Stimulated activated naive CD4-positive, alpha-beta T cell treated with Interleukin-2 at 50 U/mL for 16 hours (primary cell): ENCODE results near the gene RIMBP2.

ENCODE experiments used
- DNase-seq: peaks from one replicate; lab custom pipeline; 2025; lab: John Stamatoyannopoulos, UW

The RIMBP2 gene

DNA sequence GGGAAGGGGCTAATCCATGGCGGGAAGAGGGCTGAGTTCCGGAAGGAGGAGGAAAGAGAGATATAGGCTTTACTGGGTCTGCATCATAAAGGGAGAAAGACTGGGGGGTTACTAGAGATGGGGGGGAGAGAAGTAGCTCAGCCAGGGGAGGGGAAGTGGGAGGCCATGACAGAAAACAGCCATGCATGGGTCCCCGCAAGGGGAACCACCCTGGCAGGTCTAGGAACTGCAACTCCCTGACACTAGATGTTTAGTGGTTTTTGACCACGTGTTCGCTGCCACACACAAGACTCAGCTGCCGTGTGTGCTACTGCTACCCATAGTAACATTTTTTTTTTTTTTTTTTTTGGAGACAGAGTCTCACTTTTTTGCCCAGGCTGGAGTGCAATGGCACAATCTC is 145.0 kb downstream of the RIMBP2 start:
- no peak for DNase-seq

DNA sequence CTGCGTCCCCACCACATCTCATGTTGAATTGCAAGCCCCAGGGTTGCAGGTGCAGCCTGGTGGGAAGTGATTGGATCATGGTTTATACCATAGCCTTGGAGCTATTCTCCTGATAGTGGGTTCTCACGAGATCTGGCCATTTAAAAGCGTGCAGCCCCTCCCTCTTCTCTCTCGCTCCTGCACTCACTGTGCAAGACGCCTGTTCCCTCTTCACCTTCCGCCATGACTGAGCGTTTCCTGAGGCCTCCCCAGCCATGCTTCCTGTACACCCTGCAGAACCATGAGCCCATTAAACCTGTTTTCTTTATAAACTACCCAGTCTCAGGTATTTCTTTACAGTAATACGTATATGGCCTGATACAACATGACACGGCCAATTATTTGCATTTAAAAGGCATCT is 146.6 kb downstream of the RIMBP2 start:
- DNase-seq: no peak

DNA sequence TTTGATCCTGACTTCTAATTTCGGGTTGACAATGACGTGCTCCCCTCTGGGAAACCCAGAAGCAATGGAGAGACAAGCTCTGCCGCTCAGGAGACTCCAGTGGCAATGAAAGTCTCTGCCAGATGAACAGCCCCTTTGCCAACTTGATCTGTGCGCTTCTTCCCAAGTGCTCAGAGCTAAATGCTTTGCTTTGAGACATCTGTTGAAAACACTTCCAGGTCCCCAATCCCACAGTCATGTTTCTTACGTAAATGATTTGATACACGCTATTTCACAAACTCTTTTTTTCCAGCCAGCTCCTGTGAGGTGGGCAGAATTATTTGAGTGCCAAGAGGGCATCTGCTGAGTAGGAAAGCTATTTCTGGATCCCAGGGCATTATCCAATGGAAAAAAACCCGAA is 147.6 kb downstream of the RIMBP2 start:
- no peak for DNase-seq

DNA sequence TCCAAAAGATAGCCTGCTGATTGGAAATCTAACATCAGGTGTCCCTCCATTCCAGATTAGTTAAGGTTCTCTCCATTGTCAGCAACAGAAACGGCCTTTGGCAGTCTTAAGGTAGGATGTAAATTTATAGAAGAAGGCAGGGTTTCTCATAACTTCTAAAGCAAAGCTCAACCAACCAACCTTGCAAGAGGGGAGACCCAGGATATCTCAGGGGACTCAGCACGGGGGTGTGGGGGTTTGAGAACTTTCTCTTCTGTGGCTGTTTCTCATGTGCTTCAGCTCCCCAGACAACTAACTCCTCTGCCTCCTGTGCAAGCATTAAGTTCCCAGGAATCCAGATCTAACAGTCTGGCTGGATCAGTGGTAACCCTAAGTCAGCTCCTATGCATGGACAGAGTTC is 148.1 kb downstream of the RIMBP2 start:
- no peak for DNase-seq

- DNase-seq: no peak
These were observed 149.5 kb downstream of the RIMBP2 start for GRCh38 chr12:130566446-130567155.

DNA sequence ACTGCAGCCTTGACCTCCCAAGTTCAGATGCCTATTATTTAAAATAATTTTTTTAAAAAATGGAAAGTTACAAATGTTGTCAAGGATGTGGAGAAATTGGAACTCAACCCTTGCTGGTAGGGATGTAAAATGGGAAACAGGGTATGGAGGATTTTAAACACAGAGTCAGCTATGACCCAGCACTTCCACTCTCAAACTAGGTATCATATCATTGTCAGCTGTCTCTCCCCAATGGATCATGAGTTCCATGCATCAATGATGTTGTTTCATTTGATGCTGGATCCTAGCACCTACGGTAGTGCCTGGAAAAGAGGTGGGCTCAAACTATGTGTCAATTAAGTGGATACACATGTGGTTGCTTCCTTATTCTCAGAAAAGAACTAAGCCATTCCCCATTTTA is 150.9 kb downstream of the RIMBP2 start:
- no peak for DNase-seq

- no peak for DNase-seq
These were observed 152.8 kb downstream of the RIMBP2 start for GRCh38 chr12:130563323-130563722.

- DNase-seq: no peak
These were observed 153.4 kb downstream of the RIMBP2 start for GRCh38 chr12:130562716-130563115.

DNA sequence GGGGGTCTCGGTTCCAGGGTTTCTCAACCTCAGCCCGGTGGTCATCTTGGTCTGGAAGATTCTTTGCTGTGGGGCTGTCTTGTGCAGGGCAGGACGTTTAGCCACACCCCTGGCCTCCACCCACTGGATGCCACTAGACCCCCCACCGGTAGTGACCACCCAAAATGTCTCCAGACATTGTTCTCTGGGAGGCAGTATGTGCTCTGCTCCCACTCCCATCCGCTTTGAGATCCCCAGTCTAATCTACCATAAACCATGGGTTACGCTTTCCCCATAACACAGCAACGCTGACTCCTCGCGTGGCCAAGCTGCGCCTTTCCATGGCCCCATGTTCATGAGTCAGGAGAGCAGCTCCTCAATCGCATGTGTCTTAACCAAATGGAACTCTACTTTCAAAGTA is 155.8 kb downstream of the RIMBP2 start:
- DNase-seq: no peak

- no peak for DNase-seq
These were observed 156.3 kb downstream of the RIMBP2 start for GRCh38 chr12:130559806-130560205.

DNA sequence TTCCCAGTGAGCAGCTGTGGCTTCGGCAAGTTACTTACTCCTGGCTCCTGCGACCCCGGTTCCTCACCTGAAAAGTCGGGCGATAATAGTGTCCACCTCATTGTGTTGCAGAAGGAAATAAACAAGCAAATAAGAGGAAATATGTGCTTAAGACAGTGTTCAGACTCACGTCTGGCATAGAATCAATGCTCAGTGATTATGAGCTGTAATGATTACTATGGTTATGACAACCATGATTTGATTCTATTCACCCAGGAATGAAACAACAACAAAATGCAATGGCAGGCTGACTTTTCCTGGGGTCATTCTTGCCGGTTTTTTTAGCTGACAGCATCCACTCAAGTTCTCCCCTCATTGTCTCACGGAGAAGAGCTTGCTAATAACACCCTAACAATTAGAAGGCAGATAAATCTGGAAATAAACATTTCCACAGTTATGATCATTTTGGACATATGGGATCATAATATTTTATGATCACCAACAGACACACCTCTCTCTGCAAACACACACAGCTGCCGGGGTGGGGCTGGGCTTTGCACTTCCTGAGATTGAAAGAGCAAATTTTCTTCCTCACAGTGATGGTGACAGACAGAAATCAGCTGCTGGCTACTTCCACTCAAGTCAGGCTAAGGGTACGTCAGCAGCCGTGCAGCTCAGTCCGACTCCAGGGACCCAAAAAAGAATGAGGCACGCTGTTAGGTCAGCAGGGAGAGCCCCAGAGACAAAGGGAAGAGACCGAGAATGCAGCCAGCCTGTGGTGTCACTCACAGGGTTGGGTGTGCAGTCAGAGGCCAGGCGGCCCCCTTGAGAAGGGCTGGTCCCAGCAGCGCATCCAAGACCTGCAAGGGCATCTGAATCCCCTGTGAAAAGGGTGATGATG is 158.0 kb downstream of the RIMBP2 start:
- DNase-seq: no peak

GRCh38 chr12:130557201-130557600 is 158.9 kb downstream of the RIMBP2 start:
- no peak for DNase-seq

DNA sequence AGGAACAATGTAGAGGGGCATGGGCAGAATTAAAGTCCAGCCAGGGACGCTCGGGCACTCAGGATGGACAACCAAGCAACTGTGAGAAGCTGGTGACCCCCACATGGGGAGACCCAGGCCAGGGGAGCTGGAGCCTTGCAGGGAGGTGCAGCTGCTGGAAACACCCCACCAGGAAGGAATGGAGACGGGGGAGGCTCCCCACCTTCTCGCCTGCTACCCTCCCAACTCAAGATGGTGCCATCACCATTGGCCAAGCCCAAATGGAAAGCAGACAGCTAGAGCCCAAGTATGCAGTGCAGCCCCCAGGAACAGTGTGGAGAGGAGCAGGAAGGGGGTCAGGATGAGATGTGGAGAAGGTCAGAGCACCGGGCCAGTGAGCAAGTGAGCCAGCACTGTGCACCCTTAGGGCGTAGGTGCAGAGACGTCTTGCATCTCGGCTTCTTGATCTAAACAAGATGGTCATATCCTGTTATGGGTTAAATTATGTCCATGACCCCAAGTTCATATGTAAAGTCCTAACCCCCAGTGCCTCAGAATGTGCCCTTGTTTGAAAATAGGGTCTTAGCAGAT is 159.5 kb downstream of the RIMBP2 start:
- no peak for DNase-seq

DNA sequence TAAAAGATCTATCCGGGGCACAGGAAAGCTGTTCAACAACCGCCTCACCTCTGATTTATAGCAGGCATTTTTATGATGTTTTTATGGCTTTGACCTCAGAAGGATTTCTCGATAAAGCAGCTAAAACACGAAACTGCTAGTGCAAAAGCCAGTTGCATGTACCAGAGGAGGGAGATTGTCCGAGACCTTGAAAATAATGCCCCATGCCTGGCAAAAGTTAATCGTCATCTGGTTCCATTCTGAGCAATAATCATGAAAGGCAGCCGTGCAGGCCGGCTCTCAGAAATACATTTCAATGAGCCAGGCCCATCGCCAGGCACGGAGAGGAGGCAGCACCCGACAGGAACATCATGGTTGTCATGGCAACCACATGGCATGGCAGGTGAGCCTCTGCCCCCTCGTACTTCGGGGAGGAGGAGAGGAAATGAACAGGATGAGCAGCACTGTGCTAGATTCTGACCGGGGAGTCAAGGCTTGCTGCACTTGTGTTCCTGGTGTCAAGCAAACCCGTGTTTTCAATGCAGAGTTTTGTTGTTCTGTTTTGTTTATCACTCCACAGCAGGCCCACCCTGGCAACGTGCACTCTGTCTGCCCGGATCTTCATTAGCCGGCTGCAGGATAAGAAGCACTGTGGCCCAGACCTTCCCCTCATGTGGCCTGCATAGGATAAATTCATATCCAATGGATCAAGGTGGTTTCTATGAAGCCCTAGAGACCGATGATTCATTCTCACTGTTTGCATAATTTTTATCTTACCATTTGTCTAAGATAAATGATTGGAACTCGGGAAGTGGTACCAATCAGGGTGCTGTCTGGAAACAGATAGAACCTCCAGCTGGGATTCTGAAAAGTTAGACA is 160.2 kb downstream of the RIMBP2 start:
- DNase-seq: no peak

- no peak for DNase-seq
These were observed 160.9 kb downstream of the RIMBP2 start for GRCh38 chr12:130555221-130555620.

DNA sequence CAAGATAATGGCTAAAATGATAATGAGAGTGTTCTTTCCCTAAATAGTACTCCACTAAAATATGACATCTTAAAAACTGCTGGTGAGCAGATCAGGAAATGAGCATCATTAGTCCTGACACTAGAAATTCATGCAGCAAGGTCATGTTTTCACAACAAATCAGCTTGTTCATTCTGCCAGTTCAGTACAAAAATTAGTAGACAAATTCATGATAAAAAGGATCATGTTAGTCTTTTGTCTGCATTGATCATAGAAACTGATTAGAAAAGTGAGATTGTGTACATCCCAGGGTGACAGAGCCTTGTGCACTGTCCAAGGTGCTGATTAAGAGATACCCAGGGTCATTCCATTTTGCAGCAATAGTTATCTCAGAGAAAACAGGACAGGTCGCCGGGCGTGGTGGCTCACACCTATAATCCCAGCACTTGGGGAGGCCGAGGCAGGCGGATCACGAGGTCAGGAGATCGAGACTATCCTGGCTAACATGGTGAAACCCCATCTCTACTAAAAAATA is 163.6 kb downstream of the RIMBP2 start:
- DNase-seq: no peak

DNA sequence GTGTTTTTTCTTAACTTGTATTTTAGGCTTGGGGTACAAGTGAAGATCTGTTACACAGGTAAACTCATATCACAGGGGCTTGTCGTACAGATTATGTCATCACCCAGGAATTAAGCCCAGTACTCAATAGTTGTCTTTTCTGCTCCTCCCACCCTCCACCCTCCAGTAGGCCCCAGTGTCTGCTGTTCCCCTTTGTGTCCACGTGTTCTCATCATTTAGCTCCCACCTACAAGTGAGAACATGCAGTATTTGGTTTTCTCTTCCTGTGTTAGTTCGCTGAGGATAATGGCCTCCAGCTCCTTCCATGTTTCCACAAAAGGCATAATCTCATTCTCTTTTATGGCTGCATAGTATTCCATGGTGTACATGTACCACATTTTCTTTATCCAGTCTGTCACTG is 166.7 kb downstream of the RIMBP2 start:
- DNase-seq: no peak

- no peak for DNase-seq
These were observed 168.5 kb downstream of the RIMBP2 start for GRCh38 chr12:130547480-130548155.

DNA sequence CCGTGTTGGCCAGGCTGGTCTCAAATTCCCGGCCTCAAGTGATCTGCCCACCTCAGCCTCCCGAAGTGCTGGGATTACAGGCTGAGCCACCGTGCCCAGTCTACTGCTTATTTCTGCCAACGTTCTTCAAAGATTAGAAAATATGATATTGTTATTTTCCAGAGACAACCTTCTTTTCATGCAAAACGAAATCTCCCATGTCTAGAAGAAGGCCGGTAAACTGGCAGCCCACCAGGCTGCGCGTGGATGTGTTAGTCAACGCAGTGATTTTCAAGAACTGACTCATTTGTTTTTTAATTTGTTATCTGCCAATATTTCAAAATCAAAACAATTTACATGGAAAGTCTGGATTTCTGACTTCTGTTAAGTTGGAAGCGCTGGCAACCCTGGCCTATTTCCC is 169.6 kb downstream of the RIMBP2 start:
- no peak for DNase-seq

DNA sequence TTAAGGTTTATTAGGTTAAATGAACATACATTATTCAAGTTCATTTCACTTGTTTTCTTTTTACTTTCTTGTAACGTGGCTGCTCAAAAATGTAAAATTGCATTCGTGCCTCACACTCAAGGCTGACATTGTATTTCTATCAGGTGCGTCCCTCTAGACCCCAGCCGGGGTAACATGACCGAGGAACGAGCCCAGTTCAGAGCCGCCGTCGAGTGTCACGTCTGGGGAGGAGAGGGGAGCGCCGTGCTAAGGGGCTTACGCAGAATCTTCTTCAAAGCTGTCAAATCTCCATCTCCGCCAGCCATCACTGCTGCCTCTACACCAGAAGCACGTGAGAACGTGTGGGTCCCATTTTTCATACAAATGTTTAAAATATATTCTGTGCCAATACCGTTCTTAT is 170.6 kb downstream of the RIMBP2 start:
- DNase-seq: no peak

GRCh38 chr12:130540376-130540775 is 175.7 kb downstream of the RIMBP2 start:
- no peak for DNase-seq
